ENCODE measurements around the gene TRIP4.

The TRIP4 gene

GRCh38 chr15:64447536-64448315 is 60.1 kb downstream of the TRIP4 start:
- no peak for DNase-seq

- no peak for DNase-seq
These were observed 65.5 kb downstream of the TRIP4 start for GRCh38 chr15:64452988-64453688.

GRCh38 chr15:64453689-64454037 is 66.0 kb downstream of the TRIP4 start:
- DNase-seq: no peak

DNA sequence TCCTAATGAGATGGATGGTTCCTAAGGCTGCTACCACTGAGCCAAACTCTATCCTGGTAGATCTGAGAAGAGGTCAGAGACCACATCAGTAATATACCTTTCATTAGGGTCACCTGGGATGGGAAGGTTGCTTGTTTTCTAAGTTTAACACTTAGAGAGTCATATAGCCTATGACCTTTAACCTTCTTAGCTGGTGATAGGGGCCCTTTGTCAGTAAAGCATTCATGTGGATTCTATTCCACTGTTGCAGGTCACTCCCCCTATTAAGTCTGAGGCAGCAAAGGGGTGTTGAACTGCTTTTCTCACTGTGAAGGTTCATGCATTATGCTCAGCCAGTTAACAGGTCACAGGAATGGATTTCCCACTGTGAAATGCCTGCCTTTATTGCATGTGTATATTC is 66.6 kb downstream of the TRIP4 start:
- DNase-seq: no peak

DNA sequence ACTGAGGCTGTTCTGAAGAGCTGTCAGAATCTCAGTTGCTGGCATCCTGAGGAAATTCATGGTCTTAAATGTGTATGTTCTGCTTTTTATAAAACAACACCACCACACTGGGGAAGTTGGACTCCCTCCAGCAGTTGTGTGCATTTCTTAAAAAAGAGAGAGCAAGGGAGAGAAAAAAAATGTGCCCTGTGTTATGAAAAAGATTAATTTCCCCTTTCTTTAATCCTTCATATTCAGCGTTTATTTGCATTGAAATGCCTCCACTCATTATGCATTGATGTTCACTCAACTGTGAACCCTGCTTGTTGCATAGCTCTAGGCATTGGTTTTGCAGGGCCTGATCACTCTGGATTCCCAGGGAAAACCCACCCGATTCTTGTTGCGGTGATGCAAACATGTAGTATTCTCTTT is 68.3 kb downstream of the TRIP4 start:
- DNase-seq: no peak

DNA sequence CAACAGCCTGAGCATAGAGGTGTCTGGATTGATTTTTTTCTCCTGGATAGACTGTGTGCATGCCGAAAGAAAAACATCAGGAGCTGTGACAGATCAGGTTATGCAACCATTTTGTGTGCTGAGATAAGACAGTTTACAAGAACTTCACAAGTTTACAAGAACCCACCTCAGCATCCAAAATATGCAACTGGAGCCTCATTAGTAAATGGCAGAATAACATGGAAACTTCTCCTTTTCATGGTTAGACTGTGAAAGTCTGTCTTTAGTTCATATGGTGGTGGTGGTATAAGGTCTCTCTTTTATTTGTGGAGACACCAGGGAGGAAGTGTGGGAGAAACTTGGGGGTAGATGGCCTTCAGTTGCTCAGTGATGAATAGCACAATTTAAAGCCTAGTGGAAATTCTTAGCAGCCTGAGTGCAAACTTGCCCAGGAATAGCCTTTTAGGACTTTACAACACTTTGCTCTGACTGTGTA is 69.0 kb downstream of the TRIP4 start:
- no peak for DNase-seq

- no peak for DNase-seq
These were observed 71.6 kb downstream of the TRIP4 start for GRCh38 chr15:64459066-64459781.

- peak; percentile 96 for DNase-seq
These were observed 72.6 kb downstream of the TRIP4 start, which contains the start of gene ZNF609 for GRCh38 chr15:64460206-64460723. Gene ZNF609 (plus strand): TSS chr15:64460578. CDS start chr15:64499420, 38,842 bp downstream.

DNA sequence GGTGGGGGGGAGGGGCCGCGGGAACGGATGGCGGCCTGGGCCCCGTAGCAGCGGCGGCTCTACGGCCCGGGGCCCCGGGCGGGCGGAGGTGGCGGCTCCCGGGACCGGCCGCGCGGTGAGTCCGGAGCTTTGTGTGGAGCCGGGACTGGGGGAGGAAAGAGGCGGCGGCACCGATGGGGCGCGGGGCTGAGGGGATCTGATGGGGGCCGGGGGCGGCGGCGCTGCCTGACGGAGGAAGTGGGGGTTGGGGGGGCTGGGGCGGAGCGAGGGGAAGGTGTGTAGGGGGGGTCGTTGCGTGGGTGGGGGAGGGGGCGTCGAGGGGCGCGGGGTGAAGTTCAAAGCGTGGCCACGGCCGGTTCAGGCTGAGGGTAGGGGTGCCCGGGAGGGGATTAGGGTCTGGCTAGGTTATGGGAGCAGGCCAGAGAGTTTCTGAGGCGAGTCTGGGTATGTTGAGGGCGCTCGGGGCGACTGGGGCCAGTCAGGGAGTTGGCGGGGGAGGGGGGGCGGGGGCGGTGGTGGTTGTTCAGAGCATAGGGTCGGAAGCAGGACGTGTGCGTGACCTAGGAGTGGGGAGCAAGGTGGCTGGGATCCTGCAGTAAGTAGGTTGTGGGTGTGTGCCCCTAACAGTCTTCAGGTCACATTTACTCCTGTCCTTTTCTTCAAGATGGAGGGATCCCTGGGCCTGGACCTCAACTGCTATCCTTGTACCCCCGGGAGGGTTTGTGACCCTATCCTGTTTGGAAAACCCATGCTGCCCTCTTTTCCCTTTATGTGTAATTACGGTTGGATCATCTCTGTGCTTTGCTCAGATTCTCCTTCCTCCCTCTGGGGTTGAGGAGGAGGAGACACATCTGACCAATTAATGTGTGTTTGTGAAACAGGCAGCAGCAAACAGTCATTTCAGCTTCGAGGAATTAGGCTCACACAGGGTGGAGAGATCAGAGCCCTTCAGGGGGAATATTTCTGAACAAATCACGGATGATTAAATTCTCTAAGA is 73.4 kb downstream of the TRIP4 start:
- DNase-seq: peak; percentile 82

GRCh38 chr15:64461721-64462162 is 74.1 kb downstream of the TRIP4 start:
- DNase-seq: peak; percentile 36

DNA sequence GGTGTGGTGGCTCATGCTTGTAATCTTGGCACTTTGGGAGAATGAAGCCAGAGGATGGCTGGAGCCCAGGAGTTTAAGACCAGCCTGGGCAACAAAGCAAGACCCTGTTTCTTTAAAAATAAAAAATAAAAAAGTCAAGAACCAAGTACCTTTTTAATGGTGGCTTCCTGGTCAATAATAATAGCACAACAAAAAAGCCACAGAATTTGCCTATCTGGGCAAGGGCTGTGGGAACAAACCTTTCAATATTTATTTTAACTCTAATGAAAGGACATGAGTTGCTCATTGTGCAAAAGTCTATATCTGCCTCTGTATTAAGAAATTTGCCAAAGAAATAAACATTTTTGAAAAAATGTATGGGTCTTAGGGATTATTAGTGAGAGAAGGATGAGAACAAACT is 74.9 kb downstream of the TRIP4 start:
- no peak for DNase-seq

DNA sequence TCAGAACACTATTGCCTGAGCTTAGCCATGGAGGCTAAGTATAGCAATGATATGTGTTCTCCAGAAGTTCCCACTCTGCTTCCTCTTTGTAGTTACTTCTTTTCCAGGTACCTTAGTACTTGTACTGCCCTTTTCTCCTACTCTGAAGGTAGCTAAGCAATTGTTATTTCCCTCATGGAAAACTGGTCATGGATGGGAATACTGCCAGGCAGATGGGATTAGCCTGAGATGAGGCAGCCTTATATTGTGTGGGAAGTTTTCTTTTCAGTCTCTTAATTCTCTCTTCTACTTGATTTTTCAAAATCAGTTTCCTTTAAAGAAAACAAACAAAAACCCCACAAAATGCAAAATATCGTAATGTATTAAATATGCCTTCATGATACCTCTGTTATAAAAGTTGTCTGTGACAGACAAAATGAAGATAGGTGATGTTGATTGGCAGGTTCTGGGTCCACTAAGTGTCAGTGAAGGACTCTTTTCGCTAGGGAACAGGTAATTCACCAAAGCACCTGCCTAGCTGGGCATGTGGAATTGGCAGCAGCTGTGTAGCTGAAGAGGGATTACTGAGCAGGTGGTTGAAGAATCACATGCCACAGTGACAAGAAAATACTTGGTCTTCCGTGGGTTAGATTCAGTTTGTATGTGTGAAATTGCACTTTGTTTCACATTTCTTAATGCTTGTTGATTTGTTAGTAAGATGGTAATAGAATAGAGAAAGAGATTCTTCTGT is 76.8 kb downstream of the TRIP4 start:
- no peak for DNase-seq

DNA sequence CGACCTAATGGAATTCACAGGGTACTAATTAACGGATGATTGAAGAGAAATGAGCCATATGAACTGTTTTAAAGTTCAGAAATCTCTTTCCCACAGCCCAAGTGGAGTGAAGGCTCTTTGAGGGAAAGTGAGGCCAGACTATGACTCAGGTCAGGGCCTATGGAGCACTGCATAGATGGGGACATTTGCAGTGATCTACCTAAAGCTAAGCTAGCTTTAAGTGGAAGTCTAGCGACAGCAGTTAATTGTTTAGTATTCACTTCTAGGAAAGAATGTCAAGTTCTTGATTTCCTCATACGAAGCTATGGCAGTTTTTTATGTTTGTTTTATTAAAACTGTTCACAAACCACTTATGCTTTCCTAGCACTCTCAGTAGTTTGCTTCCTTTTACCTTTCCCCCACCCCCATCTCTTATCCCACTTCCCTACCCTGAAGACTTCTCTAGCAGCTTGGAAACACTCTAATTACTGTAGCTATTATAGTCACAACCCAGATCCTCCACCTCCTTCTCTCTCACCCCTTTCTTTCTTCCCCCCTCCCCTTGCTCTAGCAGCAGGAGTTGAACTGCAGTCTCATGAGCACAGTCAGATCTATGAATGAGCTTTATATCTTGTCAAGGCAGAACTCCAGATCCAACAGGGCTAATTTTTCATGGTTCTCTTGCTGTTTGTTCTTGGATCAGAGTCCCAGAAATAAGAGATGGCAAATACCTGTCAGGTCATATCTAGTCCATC is 78.9 kb downstream of the TRIP4 start:
- no peak for DNase-seq

GRCh38 chr15:64472161-64472560 is 84.5 kb downstream of the TRIP4 start:
- DNase-seq: no peak

DNA sequence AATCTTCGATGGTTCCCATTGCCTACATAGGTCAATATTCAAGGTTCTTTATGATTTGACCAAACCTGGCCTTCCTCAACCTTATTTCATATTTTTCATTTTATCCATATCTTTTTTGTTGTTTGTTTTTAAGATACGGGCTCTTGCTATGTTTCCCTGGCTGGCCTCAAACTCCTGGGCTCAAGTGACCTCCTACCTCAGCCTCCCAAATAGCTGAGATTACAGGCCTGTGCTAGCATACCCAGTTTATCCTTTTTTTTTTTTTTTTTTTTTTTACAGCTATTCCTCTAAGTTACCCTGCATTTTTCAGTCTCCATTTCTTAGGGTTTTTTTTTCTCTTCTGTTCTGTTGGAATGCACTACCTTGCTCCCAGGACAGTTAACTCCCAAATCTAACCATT is 87.2 kb downstream of the TRIP4 start:
- no peak for DNase-seq

DNA sequence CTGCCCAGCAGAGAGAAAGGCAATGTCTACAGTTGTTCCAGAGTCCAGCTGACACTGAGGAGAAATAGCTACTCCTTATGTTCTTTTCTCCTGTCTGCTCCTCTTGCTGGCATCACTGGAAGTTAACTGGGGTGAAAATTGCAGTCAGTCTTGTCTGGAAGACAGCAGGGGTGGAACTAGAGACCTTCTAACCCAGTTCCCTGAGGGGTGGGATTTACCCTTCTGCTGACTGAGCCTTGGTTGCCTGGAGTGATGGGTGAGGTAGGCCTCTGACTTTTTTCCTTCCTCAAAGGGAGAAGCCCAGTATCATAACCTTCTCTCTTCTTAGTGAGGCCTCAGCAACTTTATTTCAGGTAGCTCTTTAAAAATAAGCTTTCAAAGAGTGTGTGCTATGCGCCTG is 88.9 kb downstream of the TRIP4 start:
- DNase-seq: no peak

DNA sequence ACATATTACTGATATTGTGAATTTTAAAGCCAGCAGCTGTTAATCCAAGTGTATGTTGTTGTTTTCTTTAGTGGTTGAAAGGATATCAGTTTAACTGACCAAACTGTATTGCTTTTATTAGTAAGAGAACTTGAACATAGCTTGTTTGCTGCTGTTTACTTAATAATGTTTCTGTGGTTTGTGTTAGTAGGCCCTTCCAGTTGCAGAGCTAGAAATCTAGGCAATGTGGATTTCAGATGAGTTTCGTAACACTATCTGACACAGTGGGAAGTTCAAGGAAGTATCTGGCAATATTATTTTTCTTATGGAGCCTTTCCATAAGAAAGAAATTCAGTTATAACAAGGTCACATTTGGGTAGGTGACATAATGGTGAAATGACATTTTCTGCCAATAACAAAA is 91.2 kb downstream of the TRIP4 start:
- no peak for DNase-seq

GRCh38 chr15:64480891-64481290 is 93.3 kb downstream of the TRIP4 start:
- DNase-seq: no peak

DNA sequence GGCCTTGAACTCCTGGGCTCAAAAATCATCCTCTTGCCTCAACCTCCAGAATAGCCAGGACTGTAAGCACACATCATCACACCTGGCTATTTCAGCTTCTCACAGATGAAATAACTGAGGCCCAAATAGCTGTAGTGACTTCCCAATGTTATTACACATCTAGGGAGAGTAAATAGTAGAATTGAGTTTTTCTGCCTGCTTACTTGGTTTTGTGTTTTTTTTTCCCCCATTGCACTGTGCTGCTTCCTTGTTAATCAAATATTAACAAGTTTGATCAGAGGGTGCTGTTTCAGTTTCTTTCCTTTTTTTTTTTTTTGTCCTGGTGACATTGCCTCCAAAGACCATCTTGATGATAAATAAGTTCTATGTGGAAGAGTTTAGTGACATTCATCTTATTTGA is 96.1 kb downstream of the TRIP4 start:
- no peak for DNase-seq

DNA sequence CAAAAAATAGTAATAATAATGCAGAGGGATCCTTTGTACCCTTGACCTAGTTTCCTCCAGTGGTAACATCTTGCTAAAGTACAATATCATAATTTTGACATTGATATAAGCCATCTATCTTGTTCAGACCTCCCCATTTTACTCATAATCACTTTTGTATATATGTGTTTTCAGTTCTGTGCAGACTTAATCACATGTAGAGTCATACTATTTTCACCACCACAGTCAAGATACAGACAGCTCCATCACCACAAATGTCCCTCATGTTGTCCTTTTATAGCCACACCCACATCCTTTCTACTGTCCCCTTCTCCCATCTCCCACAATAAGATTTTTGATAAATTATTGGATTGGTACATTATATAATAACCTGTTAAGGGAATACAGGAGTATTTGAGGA is 98.2 kb downstream of the TRIP4 start:
- DNase-seq: no peak

Data from fibroblast of skin of scalp (primary cell).